ENCODE results near the gene SAP30. TPM values are rescaled to one million over a fixed set of nuclear protein-coding genes. Genes with fewer than 3 reads are reported as not detected.

Gene SAP30
- polyA plus RNA-seq, 1 donor (not counting 4 experiments of a cell fraction or from before 2014, with no cell fraction given): 12.9 TPM

DNA sequence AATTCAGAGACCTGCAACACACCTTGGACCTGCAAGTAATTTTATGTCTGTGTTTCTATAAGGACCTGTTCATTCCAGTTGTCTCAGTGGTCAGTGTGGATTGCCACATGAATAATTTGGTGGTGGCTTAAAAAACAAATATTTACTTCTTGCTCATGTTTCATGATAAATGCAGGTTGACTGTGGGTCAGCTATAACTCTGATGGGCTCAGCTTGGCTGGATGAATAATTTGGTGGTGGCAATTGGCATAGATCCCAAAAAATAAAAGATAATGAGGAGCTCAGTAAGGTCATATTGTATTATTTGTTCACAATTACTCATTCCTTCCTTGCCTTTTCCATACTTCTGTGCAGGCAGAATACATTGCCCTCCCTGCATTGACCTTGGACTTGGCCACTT is 47.1 kb downstream of the SAP30 start:
- H3K4me3 ChIP-seq (ENCODE audit: control insufficient read depth in 2 of 3, extremely low read depth in 1 of 3, insufficient read depth in 2 of 3, low read depth in 1 of 3, low read length in 3 of 3): no peak overlapping the region
- no peaks in the 10 kb centered on the region for H3K36me3 ChIP-seq (ENCODE audit: control insufficient read depth in 2 of 2, extremely low read depth in 1 of 2, insufficient read depth in 2 of 2, low read length in 2 of 2)
- H3K9ac ChIP-seq (ENCODE audit: control insufficient read depth, extremely low read depth, insufficient read depth, low read length): no peak overlapping the region
- FAIRE-seq (no peak), DNase-seq (ENCODE audit: low read depth, low spot score) (no peak)
- TF ChIP-seq CTCF (optimal IDR thresholded peaks at IDR 0.05 in 1 of 3, IDR thresholded peaks at IDR 0.05 in 1 of 3, conservative IDR thresholded peaks at IDR 0.05 in 1 of 3; ENCODE audit: extremely low read depth in 1 of 3, insufficient read depth in 2 of 3, low read length in 3 of 3) (no peak), EZH2 (IDR thresholded peaks at IDR 0.05; ENCODE audit: low read length) (no peak)
- dilution Hi-C loops (cut with MboI; ENCODE audit: extremely low pct_ligation_motif_present, low sequenced_read_pairs): no loop called here
- H3K9me3 ChIP-seq (ENCODE audit: control insufficient read depth, low read depth, low read length): no peaks in the 10 kb centered on the region
- no peak overlapping the region for H2AFZ ChIP-seq (ENCODE audit: control insufficient read depth, low read length)
- no peak overlapping the region for H3K27ac ChIP-seq (ENCODE audit: control insufficient read depth, insufficient read depth, low read length)
- no peaks in the 10 kb centered on the region for H3K27me3 ChIP-seq (ENCODE audit: control insufficient read depth, extremely low read depth, insufficient read depth, low read length)
- H4K20me1 ChIP-seq (ENCODE audit: control insufficient read depth, extremely low read depth, insufficient read depth, low read length): no peaks in the 10 kb centered on the region
- H3K79me2 ChIP-seq (ENCODE audit: control insufficient read depth, insufficient read depth, low read length): no peaks in the 10 kb centered on the region
- no peaks in the 10 kb centered on the region for H3K9me1 ChIP-seq (ENCODE audit: control insufficient read depth, extremely low read depth, insufficient read depth, low read length)
- no peaks in the 10 kb centered on the region for H3K4me1 ChIP-seq (ENCODE audit: control insufficient read depth, extremely low read depth, insufficient read depth, low read length)
- no peak overlapping the region for H3K4me2 ChIP-seq (ENCODE audit: control insufficient read depth, extremely low read depth, insufficient read depth, low read depth, low read length)

GRCh38 chr4:173418639-173419038 is 47.9 kb downstream of the SAP30 start:
- no peaks in the 10 kb centered on the region for H3K27me3 ChIP-seq (ENCODE audit: control insufficient read depth, extremely low read depth, insufficient read depth, low read length)
- H3K9ac ChIP-seq (ENCODE audit: control insufficient read depth, extremely low read depth, insufficient read depth, low read length): no peak overlapping the region
- H2AFZ ChIP-seq (ENCODE audit: control insufficient read depth, low read length): no peak overlapping the region
- DNase-seq (ENCODE audit: low read depth, low spot score) (no peak), FAIRE-seq (no peak)
- no peak overlapping the region for H3K4me2 ChIP-seq (ENCODE audit: control insufficient read depth, extremely low read depth, insufficient read depth, low read depth, low read length)
- dilution Hi-C loops (cut with MboI; ENCODE audit: extremely low pct_ligation_motif_present, low sequenced_read_pairs): no loop called here
- no peaks in the 10 kb centered on the region for H3K79me2 ChIP-seq (ENCODE audit: control insufficient read depth, insufficient read depth, low read length)
- H3K9me3 ChIP-seq (ENCODE audit: control insufficient read depth, low read depth, low read length): no peaks in the 10 kb centered on the region
- H3K4me3 ChIP-seq (ENCODE audit: control insufficient read depth in 2 of 3, extremely low read depth in 1 of 3, insufficient read depth in 2 of 3, low read depth in 1 of 3, low read length in 3 of 3): no peak overlapping the region
- no peak overlapping the region for H3K27ac ChIP-seq (ENCODE audit: control insufficient read depth, insufficient read depth, low read length)
- no peaks in the 10 kb centered on the region for H4K20me1 ChIP-seq (ENCODE audit: control insufficient read depth, extremely low read depth, insufficient read depth, low read length)
- no peaks in the 10 kb centered on the region for H3K36me3 ChIP-seq (ENCODE audit: control insufficient read depth in 2 of 2, extremely low read depth in 1 of 2, insufficient read depth in 2 of 2, low read length in 2 of 2)
- H3K4me1 ChIP-seq (ENCODE audit: control insufficient read depth, extremely low read depth, insufficient read depth, low read length): no peaks in the 10 kb centered on the region
- TF ChIP-seq CTCF (optimal IDR thresholded peaks at IDR 0.05 in 1 of 3, IDR thresholded peaks at IDR 0.05 in 1 of 3, conservative IDR thresholded peaks at IDR 0.05 in 1 of 3; ENCODE audit: extremely low read depth in 1 of 3, insufficient read depth in 2 of 3, low read length in 3 of 3): no peak
- TF ChIP-seq EZH2 (IDR thresholded peaks at IDR 0.05; ENCODE audit: low read length): no peak
- no peaks in the 10 kb centered on the region for H3K9me1 ChIP-seq (ENCODE audit: control insufficient read depth, extremely low read depth, insufficient read depth, low read length)

All from keratinocyte (primary cell).